Caki2 (cell line): Measurements from ENCODE around the gene PRR33. TPM values are rescaled to one million over a fixed set of nuclear protein-coding genes. Genes with fewer than 3 reads are reported as not detected.
A peak's percentile ranks its signal among the peaks of the same experiment; 100 is the strongest.

Source experiments
- DNase-seq: peaks from one replicate; pipeline ENCODE4 v3.0.0-alpha.2; 2015; ENCODE audit warnings: low read depth
- in situ Hi-C: cut with HindIII; loops from 2 replicates; pipeline ENCODE4 v1.10.0; 2016; ENCODE audit warnings: low sequenced_read_pairs, low pct_unique_long_range_greater_than_20kb, mixed read lengths
- total RNA-seq: library from RNA; depleted of rRNA; stranded (reverse); fragments of >200 nt; shearing (Covaris generic); gene quantifications from 2 replicates; pipeline ENCODE4 v1.2.3, GENCODE V29; 2014; ENCODE audit warnings: low replicate concordance

PRR33 gene
- total RNA-seq, 1 experiment from 2014 or later: not detected

DNA sequence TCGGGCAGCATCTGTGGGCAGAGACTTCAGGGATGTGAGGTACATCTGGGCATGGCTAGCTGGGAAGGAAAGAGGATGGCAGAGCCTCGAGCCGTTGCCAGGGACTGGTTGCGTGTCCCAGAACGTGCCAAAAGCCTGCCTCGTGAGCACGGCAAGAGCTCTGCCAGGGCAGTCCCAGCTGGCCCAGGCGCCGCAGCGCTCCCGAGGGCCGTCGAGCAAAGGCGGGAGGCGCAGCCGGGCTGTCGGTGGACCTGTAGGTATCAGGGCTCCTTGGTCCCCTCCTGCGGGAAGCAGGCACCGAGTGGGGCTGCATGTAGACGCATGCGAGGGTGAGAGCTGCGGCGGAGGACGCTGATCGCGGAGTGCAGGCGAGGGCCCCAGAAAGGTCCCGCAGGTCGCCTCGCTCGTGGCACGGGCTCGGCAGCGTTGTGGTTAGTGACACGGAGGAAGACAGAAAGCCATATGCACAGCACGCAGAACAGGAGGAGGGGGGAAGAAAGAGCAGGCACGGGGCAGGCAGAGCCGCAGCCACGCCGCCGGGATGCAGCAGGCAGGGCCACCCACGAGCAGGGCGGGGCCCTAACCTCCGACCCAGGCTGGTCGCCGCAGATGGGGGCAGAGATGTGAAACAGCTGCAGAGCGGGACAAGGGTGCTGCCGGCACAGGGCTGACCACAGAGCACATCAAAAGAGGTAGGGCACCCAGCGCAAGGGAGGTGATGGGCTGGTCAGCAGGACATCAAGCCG lies 20.8 kb downstream of the PRR33 start:
- in situ Hi-C loops: no loop called here
- no peak for DNase-seq

GRCh38 chr11:1870326-1870696 lies 21.4 kb downstream of the PRR33 start:
- no peak for DNase-seq
- in situ Hi-C loops: no loop called here

DNA sequence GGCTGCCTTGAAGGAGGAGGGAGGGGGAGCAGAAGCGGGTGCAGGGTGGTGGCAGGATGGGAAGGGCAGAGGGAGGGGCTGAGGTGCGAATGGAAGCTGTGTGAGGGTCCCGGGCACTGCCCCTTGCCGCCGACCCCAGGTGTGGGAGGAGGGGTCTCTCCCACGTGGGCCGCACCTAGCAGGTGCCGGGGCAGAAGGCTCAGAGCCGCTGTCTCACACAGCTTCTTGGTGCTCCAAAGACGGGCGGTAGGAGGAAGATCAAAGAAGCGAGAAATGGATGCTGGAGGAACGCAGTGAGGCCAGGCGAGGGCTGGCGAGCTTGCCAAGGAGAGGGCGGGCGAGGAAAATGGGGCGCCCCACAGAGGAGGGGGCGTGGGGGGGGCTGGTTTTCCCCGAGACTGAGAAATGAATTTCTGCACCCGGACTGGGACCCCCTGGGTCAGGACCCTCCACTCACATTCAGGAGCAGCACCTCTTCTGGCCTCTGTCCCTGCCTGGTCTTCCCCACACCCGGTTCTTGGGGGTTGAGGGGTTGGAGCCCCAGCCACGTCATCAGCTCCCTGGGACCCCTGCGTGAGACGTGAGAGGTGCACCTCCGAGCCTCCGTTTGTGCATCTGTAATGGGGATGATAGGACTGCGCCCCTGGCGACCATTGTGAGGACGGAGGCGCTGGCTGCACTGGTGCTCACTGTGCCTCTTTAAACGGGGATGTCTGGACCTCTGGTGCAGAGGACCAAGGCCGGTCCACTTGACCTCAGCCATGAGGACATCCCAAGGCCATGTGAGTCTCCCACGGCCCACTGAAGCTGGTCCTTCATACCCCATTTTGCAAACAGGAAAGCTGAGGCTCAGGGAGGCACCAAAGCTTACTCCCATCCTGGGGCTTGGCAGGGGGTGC lies 22.0 kb downstream of the PRR33 start:
- in situ Hi-C loops: no loop called here
- DNase-seq: no peak

- in situ Hi-C loops: no loop called here
- no peak for DNase-seq
Observed at GRCh38 chr11:1868636-1869291, 22.9 kb downstream of the PRR33 start.

DNA sequence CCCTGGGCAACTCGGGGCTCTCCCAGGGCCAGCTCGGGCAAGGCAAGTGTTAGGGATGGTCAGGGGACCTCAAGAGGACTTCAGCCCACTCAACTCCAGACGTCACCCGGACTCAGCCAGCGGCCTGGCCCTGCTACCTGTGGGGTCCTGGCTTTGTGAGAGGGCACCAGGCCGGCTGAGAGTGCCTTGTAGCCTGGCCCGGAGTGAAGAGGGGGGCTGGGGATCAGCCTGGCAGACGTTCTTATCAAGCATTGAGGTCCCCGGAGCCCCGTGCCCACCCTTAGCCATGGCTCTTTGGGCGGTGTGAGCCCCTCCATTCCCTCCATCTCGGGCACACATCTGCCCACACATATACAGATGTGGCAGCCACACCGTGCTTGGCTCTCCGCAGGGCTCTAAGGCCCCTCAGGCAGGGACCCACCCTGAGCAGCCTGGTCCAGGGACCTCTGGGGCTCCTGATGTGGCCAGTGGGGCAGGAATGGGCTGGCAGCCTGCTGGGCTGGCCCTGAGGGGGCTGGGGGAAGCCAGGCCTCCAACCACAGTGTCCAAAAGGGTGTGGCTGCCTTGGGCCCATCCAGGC lies 23.5 kb downstream of the PRR33 start:
- in situ Hi-C loops: no loop called here
- DNase-seq: no peak

GRCh38 chr11:1867381-1867780 lies 24.3 kb downstream of the PRR33 start:
- no peak for DNase-seq
- in situ Hi-C loops: no loop called here

GRCh38 chr11:1866776-1867175 lies 24.9 kb downstream of the PRR33 start:
- in situ Hi-C loops: no loop called here
- no peak for DNase-seq

DNA sequence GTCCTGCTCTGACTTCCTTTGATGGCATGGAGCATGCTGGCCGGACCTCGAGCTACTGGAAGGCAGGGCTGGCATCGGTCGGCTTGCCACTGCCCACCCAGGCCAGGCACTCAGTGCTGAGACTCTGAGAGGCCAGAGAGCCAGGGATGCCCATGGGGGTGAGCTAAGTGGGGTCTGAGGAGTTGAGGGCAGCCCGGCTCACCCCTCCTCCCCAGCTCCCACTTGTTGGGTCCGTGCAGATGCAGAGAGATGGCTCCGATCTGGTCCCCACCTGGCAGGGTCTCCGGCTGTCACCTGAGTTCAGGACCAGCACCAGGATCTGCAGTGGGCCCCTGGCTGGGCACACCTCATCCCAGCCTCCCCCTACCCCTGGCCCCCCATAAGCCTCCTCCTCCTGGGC lies 25.5 kb downstream of the PRR33 start:
- in situ Hi-C loops: no loop called here
- DNase-seq: no peak

GRCh38 chr11:1864831-1865665 lies 26.6 kb downstream of the PRR33 start:
- no peak for DNase-seq
- in situ Hi-C loops: no loop called here

DNA sequence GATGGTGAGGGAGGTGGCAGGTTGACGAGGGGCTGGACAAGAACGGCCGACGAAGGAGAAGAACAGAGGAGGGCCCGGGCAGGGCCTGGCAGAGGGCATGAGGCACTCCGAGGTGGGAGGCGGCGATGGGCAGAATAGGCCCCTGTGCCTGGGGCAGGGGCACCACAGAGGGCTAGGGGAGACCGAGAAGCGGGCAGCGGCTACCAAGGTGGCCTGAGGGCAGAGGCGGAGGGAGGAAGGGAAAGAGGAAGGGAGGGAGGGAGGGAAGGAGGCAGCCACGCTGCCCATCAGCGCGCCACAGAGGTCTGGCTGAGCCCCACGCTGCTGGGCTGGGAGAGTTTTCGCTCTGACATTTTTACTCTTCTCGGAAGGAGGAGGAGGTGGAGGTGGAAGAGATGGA lies 27.5 kb downstream of the PRR33 start:
- DNase-seq: no peak
- in situ Hi-C loops: no loop called here

DNA sequence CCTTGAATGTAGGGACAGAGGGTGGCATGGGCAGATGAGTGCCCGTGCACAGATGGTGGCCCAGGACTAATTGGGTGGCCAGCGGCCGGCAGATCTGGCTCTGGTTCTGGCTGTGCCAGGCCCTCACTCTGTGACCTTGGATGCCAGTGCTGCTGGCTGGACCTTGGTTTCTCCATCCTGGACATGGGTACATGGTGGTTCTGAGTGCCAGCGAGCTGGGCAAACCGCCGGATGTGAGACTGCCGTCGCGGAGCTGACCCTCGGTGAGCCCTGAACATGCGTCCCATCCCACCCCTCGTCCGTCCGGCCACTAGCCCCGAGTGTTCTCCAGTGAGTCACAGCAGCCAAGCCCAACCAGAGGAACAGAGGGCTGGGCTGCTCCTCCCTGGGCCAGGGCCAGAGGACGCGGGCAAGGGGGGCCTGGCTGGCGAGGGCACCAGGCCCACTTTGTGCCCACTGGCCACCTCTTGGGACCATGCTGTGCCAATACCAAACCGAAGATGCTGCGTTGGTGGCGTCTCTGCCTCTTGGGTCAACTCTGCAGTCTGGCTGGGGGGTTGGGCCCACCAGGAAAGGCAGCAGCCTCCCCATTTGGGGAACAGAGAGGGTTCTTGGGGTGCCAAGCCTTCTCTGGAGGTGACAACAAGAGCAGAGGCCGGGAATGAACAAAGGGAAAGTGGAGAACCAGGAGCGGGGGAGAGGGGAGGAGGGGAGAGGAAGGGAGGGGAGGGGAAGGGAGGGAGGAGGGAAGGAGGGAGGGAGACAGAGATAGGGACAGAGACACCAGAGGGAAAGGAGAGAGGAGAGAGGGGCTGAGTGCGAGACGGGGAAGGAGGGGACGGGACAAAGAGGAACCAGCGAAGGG lies 28.1 kb downstream of the PRR33 start:
- in situ Hi-C loops: no loop called here
- DNase-seq: peak; percentile 33

- DNase-seq: no peak
- in situ Hi-C loops: no loop called here
Observed at GRCh38 chr11:1862588-1863351, 28.9 kb downstream of the PRR33 start.

DNA sequence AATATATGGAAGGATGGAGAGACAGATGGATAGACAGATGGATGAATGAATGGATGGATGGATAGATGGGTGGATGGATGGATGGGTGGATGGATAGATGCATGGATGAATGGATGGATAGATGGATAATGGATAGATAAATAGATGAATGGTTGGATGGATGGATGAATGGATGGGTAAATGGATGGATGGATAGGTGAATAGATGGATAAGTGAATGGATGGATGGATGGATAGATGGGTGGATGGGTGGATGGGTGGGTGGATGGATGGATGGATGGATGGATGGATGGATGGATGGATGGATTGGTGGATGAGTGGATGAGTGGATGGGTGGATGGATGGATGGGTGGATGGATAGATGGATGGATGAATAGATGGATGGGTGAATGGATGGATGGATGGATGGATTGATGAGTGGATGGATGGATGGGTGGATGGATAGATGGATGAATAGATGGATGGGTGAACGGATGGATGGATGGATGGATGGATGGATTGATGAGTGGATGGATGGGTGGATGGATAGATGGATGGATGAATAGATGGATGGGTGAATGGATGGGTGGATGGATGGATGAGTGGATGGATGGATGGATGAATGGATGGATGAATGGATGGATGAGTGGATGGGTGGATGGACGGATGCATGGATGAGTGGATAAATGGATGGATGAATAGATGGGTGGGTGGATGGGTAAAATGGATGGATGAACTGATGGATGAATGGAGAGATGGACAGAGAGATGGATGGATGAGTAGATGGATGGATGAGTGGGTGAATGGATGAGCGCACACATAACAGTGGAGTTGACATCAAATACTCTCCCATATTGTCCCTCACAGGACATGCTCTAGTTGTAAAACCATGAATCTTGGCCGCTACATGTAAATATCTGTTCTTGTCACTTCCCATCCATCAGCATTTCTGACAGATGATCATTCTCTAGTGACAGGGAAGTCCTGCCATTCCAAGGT lies 30.0 kb downstream of the PRR33 start:
- no peak for DNase-seq
- in situ Hi-C loops: no loop called here

GRCh38 chr11:1860108-1860507 lies 31.6 kb downstream of the PRR33 start:
- in situ Hi-C loops: no loop called here
- no peak for DNase-seq

DNA sequence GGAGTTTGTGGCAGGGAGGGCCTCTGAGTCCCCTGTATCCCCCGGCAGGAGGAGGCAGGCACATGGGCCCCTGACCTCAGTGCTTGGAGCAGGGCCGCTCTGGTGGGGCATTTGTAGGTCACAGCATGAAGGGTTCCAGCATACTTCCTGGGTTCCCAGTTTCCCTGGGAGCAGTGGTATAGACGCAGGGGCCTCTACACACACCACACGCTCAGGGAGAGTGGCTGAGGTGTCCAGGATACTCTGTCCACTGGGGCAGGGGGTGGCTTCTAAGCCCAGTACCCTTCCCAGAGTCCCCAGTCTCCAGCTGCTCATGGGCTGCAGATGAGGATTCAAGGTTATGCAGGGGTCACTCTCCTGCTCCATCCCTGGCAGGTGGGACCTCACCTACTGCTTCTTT lies 32.7 kb downstream of the PRR33 start:
- in situ Hi-C loops: no loop called here
- DNase-seq: no peak
